HG03097 (cell line): Measurements from ENCODE around the gene RSRC1.
"Not testable (repeated sequence)": the region's sequence is repeated elsewhere in the genome, so short reads cannot be mapped to it uniquely, and the experiment has no call there.

Source experiments
- ATAC-seq: cut with Tn5 transposase; IDR thresholded peaks from one replicate; pipeline ENCODE4 v1.9.1; 2021; ENCODE audit not compliant: unreplicated experiment, low FRiP score

Gene RSRC1

GRCh38 chr3:158312560-158313141 lies 202.8 kb downstream of the RSRC1 start:
- ATAC-seq = no peak

GRCh38 chr3:158313338-158313927 lies 203.5 kb downstream of the RSRC1 start:
- ATAC-seq = peak; percentile 45

- ATAC-seq = no peak
Observed at GRCh38 chr3:158314426-158315357, 204.8 kb downstream of the RSRC1 start.

GRCh38 chr3:158329696-158330441 lies 220.0 kb downstream of the RSRC1 start:
- not testable (repeated sequence) for ATAC-seq

GRCh38 chr3:158330870-158331269 lies 221.0 kb downstream of the RSRC1 start:
- no peak for ATAC-seq

- no peak for ATAC-seq
Observed at GRCh38 chr3:158333736-158334135, 223.8 kb downstream of the RSRC1 start.

- ATAC-seq = no peak
Observed at GRCh38 chr3:158337110-158337509, 227.2 kb downstream of the RSRC1 start.

GRCh38 chr3:158339638-158340037 lies 229.7 kb downstream of the RSRC1 start:
- ATAC-seq = no peak

- ATAC-seq = not testable (repeated sequence)
Observed at GRCh38 chr3:158340951-158341350, 231.1 kb downstream of the RSRC1 start.

- no peak for ATAC-seq
Observed at GRCh38 chr3:158347966-158348365, 238.1 kb downstream of the RSRC1 start.

GRCh38 chr3:158350971-158351370 lies 241.1 kb downstream of the RSRC1 start:
- ATAC-seq = no peak

- ATAC-seq = peak; percentile 47
Observed at GRCh38 chr3:158352551-158352950, 242.7 kb downstream of the RSRC1 start.

- ATAC-seq = peak; percentile 57
Observed at GRCh38 chr3:158354713-158355112, 244.8 kb downstream of the RSRC1 start.

- ATAC-seq = peak; percentile 79
Observed at GRCh38 chr3:158355623-158356588, 246.0 kb downstream of the RSRC1 start.

- ATAC-seq = no peak
Observed at GRCh38 chr3:158359339-158359738, 249.4 kb downstream of the RSRC1 start.

- ATAC-seq = no peak
Observed at GRCh38 chr3:158360756-158361448, 251.0 kb downstream of the RSRC1 start.

- no peak for ATAC-seq
Observed at GRCh38 chr3:158368271-158368670, 258.4 kb downstream of the RSRC1 start.

- peak; percentile 67 for ATAC-seq
Observed at GRCh38 chr3:158369279-158369678, 259.4 kb downstream of the RSRC1 start.

GRCh38 chr3:158379517-158379916 lies 269.6 kb downstream of the RSRC1 start:
- no peak for ATAC-seq
